Prostate gland (tissue), 2 donors: ENCODE data around the gene OR5K1. TPM values are rescaled to one million over a fixed set of nuclear protein-coding genes. Genes with fewer than 3 reads are reported as not detected.

Source experiments
- DNase-seq: peaks from one replicate; pipeline ENCODE4 v3.0.0-alpha.2; 2019; ENCODE audit warnings: low spot score
- H3K27ac ChIP-seq, 2 donors: fragments of 200-600 bp; sonication (generic); 2 replicates each; pipeline ENCODE4 v1.5.1; 2017 to 2019
- H3K27me3 ChIP-seq: fragments of 200-600 bp; sonication (generic); replicated peaks from 2 replicates; pipeline ENCODE4 v1.5.1; 2019; ENCODE audit not compliant: insufficient read depth
- H3K36me3 ChIP-seq, 2 donors: fragments of 200-600 bp; sonication (generic); 1 replicate in 1 of 2; 2 replicates in 1 of 2; pipeline versions ENCODE4 v1.5.1 to v1.8.1; 2017 to 2019
- H3K4me1 ChIP-seq: fragments of 200-600 bp; sonication (generic); replicated peaks from 2 replicates; pipeline ENCODE4 v1.5.1; 2019
- H3K4me3 ChIP-seq, 2 donors: fragments of 200-600 bp; sonication (generic); 2 replicates each; pipeline ENCODE4 v1.5.1; 2017 to 2019
- H3K9me3 ChIP-seq: fragments of 200-600 bp; sonication (generic); 2 replicates; pipeline ENCODE4 v1.5.1; 2017
- CTCF ChIP-seq, 4 experiments: fragments of 200-600 bp in 2 of 4; fragments of 450-650 bp in 2 of 4; sonication (generic) in 2 of 4; IDR thresholded peaks; 1 replicate in 3 of 4; 2 replicates in 1 of 4; pipeline ENCODE4 v1.5.1; 2016 to 2019; ENCODE audit warnings: antibody characterized with exemption in 4 of 4, mild to moderate bottlenecking in 2 of 4, moderate library complexity in 2 of 4
- POLR2A ChIP-seq: fragments of 450-650 bp; IDR thresholded peaks from one replicate; pipeline ENCODE4 v1.6.1; 2016; ENCODE audit warnings: antibody characterized with exemption, mild to moderate bottlenecking
- POLR2AphosphoS5 ChIP-seq: sonication (generic); formaldehyde crosslinking; IDR thresholded peaks from one replicate; pipeline ENCODE4 v1.6.1; 2017; ENCODE audit warnings: antibody characterized with exemption
- WGBS: methylation state at CpG from one replicate; pipeline ENCODE4 v1.1.5; 2018; 5-methylcytosine and 5-hydroxymethylcytosine counted together
- intact Hi-C: fragments of 100-400 bp; cut with DNase I; formaldehyde crosslinking; loops from one replicate; pipeline ENCODE4 v1.14.2; 2022
- total RNA-seq, 2 donors: library from RNA; depleted of rRNA; stranded (reverse); fragments of >200 nt; gene quantifications; one replicate each; pipeline ENCODE4 v1.1.0, GENCODE V29; 2016

The OR5K1 gene
- total RNA-seq, 2 donors from 2014 or later = not detected

GRCh38 chr3:98457543-98457942 is 5.5 kb upstream of the OR5K1 start:
- no peaks in the 10 kb centered on the region for H3K27me3 ChIP-seq
- intact Hi-C loops = no loop called here
- no peaks in the 10 kb centered on the region for H3K9me3 ChIP-seq
- no peak for DNase-seq
- no peaks in the 10 kb centered on the region for H3K4me1 ChIP-seq
- no peak overlapping the region for H3K4me3 ChIP-seq
- TF ChIP-seq POLR2A = no peak
- no peak for TF ChIP-seq POLR2AphosphoS5
- no peak for TF ChIP-seq CTCF (IDR thresholded peaks at IDR 0.05)
- H3K27ac ChIP-seq = no peak overlapping the region
- 86% methylated on average over 2 of the region's 2 CpGs for WGBS
- no peaks in the 10 kb centered on the region for H3K36me3 ChIP-seq

GRCh38 chr3:98460220-98460619 is 2.8 kb upstream of the OR5K1 start:
- Histone ChIP-seq H3K27me3 (no peaks in the 10 kb centered on the region), H3K36me3 (no peaks in the 10 kb centered on the region), H3K9me3 (no peaks in the 10 kb centered on the region), H3K4me1 (no peaks in the 10 kb centered on the region), H3K27ac (no peak overlapping the region), H3K4me3 (no peak overlapping the region)
- TF ChIP-seq CTCF (IDR thresholded peaks at IDR 0.05) (no peak), POLR2A (no peak), POLR2AphosphoS5 (no peak)
- no peak for DNase-seq
- intact Hi-C loops = no loop called here

- H3K4me1 ChIP-seq = no peaks in the 10 kb centered on the region
- H3K4me3 ChIP-seq = no peak overlapping the region
- no peak overlapping the region for H3K27ac ChIP-seq
- no peaks in the 10 kb centered on the region for H3K9me3 ChIP-seq
- DNase-seq = peak; percentile 11
- WGBS = 39% methylated on average over 3 of the region's 3 CpGs
- intact Hi-C loops = no loop called here
- no peaks in the 10 kb centered on the region for H3K27me3 ChIP-seq
- TF ChIP-seq CTCF (IDR thresholded peaks at IDR 0.05) (no peak), POLR2A (no peak), POLR2AphosphoS5 (no peak)
- H3K36me3 ChIP-seq = no peaks in the 10 kb centered on the region
Measured at GRCh38 chr3:98482717-98483482, 19.9 kb downstream of the OR5K1 start.

GRCh38 chr3:98483626-98484025 is 20.6 kb downstream of the OR5K1 start:
- H3K27me3 ChIP-seq = no peaks in the 10 kb centered on the region
- no peak overlapping the region for H3K4me3 ChIP-seq
- TF ChIP-seq POLR2A = no peak
- no peak for TF ChIP-seq POLR2AphosphoS5
- TF ChIP-seq CTCF (IDR thresholded peaks at IDR 0.05) = no peak
- no peaks in the 10 kb centered on the region for H3K9me3 ChIP-seq
- WGBS = 76% methylated on average over 3 of the region's 3 CpGs
- no peaks in the 10 kb centered on the region for H3K36me3 ChIP-seq
- no peaks in the 10 kb centered on the region for H3K4me1 ChIP-seq
- DNase-seq = no peak
- intact Hi-C loops = no loop called here
- H3K27ac ChIP-seq = no peak overlapping the region

GRCh38 chr3:98497381-98497780 is 34.4 kb downstream of the OR5K1 start, which contains the start of gene OR5K2:
Gene OR5K2 (plus strand): TSS chr3:98497681. CDS start chr3:98497681, 0 bp downstream.
- Histone ChIP-seq H3K36me3 (no peaks in the 10 kb centered on the region), H3K4me1 (no peaks in the 10 kb centered on the region), H3K4me3 (no peak within 1 kb of the TSS), H3K27me3 (no peaks in the 10 kb centered on the region), H3K27ac (no peak within 1 kb of the TSS), H3K9me3 (no peaks in the 10 kb centered on the region)
- TF ChIP-seq CTCF (IDR thresholded peaks at IDR 0.05) (no peak), POLR2A (no peak), POLR2AphosphoS5 (no peak)
- 96% methylated on average over 2 of the region's 2 CpGs for WGBS
- DNase-seq = no peak
- intact Hi-C loops = no loop called here
